T-helper 1 cell treated with Interleukin-12 subunit alpha and Interleukin-12 subunit beta and Interleukin-4 antibody, amounts not matched to agents 30 μg/mL and 1 μg/mL, for 36 hours (primary cell): ENCODE results near the gene CACNA1C.

Source experiments
- H3K27ac Mint-ChIP-seq: one replicate; pipeline ENCODE4 v1.8.0; 2021; ENCODE audit warnings: mild to moderate bottlenecking, mixed read lengths
- H3K27me3 Mint-ChIP-seq: one replicate; pipeline ENCODE4 v1.8.0; 2021; ENCODE audit warnings: low read depth, mixed read lengths
- H3K36me3 Mint-ChIP-seq: one replicate; pipeline ENCODE4 v1.8.0; 2021; ENCODE audit warnings: low read depth, mixed read lengths
- H3K4me1 Mint-ChIP-seq: one replicate; pipeline ENCODE4 v1.8.0; 2021; ENCODE audit warnings: low read depth, mixed read lengths
- H3K4me3 Mint-ChIP-seq: one replicate; pipeline ENCODE4 v1.8.0; 2021; ENCODE audit warnings: mild to moderate bottlenecking, moderate library complexity, mixed read lengths
- H3K9me3 Mint-ChIP-seq: one replicate; pipeline ENCODE4 v1.8.0; 2021; ENCODE audit warnings: mixed read lengths

CACNA1C gene

DNA sequence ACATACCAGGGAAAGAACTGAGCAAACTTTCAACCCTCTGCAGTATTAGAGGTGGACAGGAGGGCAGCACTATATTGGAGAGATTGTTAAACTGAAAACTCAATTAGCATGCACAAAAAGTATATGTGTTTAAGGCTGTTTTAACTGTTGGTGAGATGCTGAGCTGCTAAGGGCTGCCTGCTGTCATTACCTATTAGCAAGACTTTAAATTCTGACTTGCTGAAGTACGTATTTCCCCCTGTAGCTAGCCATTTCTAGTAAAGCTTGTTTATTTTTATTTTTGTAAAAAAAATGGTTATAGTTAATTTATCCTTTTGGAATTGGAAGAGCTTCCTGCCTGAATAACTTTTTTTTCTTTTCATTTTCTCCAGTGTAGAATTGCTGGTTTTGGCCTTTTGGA is 92.2 kb downstream of the CACNA1C start:
- Mint-ChIP-seq H3K27ac (no peak overlapping the region), H3K27me3 (peaks cover 16% of the 10 kb centered on the region), H3K4me1 (no peaks in the 10 kb centered on the region), H3K9me3 (no peaks in the 10 kb centered on the region), H3K36me3 (no peaks in the 10 kb centered on the region), H3K4me3 (no peak overlapping the region)

DNA sequence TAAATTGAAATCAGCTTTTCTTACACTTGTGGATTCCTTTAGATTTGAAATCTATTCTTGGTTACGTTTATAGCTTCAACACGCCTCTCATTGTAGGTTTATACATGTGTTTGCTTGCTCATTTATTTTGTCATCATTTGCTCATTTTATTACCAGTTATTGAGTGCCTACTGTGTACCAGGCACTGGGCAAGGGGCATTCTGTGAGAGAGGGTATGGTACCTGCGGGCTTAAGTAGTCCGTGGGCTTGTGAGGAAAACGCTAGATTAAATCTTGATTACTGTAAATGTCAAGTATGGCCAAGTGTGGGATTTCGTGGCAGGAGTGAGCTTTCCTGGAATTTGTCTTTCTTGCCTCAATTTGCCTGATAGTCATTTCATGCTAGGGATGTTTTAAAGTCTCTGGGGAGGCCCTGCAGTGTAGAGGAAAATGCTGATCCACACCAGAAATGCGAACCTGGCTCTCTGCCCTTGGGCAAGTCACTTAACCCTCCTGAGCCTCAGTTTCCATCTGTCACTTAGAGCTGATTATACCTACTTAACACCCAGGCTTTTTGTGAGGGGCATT is 92.7 kb downstream of the CACNA1C start:
- Mint-ChIP-seq H3K27me3 (peaks cover 16% of the 10 kb centered on the region), H3K9me3 (no peaks in the 10 kb centered on the region), H3K36me3 (no peaks in the 10 kb centered on the region), H3K27ac (no peak overlapping the region), H3K4me3 (no peak overlapping the region), H3K4me1 (no peaks in the 10 kb centered on the region)

DNA sequence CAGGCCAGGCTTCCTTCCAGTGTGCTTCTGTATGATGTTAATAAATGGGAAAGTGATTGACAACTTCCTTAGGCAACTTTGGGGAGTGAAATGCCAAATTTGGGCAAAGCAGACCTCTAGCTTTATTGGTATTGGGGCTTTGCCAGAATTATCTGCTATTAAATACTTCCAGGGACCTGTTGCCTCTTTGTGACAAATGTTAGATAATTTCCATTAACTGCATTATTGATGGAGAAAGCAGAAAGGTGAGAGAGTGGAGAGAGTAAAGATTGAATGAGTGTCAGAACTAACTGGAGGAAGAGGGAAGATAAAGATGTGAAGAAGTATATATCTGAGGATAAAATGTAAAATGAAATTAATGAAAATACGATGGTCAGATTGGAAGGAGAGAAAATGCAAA is 94.5 kb downstream of the CACNA1C start:
- no peak overlapping the region for H3K4me3 Mint-ChIP-seq
- H3K9me3 Mint-ChIP-seq: no peaks in the 10 kb centered on the region
- H3K36me3 Mint-ChIP-seq: no peaks in the 10 kb centered on the region
- H3K27me3 Mint-ChIP-seq: peaks cover 16% of the 10 kb centered on the region
- no peaks in the 10 kb centered on the region for H3K4me1 Mint-ChIP-seq
- no peak overlapping the region for H3K27ac Mint-ChIP-seq

DNA sequence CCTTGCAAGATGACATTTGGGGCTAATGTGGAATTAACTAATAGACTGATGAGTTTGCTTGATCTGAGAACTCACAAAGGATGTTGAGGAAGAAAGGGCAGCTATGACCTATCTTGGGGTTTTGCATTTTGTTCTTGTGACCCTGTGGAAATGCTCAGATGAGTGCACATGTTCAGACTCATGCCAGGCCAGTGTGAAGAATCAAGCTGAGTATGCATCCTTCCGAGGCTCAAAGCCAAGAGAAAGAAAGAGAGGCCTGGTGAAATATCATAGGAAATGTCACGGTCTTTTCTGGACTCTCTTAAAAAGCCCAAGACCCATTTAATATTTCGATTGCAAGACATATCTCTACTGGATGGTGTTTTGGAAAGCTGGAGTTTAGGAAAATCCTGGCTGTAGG is 96.3 kb downstream of the CACNA1C start:
- H3K27me3 Mint-ChIP-seq: peaks cover 16% of the 10 kb centered on the region
- H3K9me3 Mint-ChIP-seq: no peaks in the 10 kb centered on the region
- H3K4me1 Mint-ChIP-seq: no peaks in the 10 kb centered on the region
- no peak overlapping the region for H3K4me3 Mint-ChIP-seq
- no peaks in the 10 kb centered on the region for H3K36me3 Mint-ChIP-seq
- no peak overlapping the region for H3K27ac Mint-ChIP-seq

DNA sequence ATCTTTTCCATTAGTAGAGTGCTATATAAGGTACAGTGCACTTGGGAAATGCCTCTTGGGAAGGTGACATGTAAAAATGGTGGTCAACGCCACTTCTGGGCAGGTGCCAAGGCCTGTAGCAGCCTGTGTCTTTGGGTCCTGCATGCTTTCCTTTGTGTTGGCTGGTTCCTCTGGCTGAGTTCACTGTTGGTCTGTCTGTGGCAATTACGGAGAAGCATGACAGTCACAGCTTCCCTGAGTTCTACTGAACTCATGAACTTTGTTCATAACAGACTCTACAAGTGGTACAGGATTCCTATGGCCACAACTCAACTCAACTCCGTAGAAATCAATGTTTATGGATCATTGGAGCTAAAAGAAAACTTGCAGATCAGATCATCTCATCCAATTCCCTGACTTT is 98.0 kb downstream of the CACNA1C start:
- H3K36me3 Mint-ChIP-seq: no peaks in the 10 kb centered on the region
- H3K4me3 Mint-ChIP-seq: no peak overlapping the region
- H3K9me3 Mint-ChIP-seq: no peaks in the 10 kb centered on the region
- H3K27me3 Mint-ChIP-seq: peaks cover 16% of the 10 kb centered on the region
- no peak overlapping the region for H3K27ac Mint-ChIP-seq
- H3K4me1 Mint-ChIP-seq: no peaks in the 10 kb centered on the region

DNA sequence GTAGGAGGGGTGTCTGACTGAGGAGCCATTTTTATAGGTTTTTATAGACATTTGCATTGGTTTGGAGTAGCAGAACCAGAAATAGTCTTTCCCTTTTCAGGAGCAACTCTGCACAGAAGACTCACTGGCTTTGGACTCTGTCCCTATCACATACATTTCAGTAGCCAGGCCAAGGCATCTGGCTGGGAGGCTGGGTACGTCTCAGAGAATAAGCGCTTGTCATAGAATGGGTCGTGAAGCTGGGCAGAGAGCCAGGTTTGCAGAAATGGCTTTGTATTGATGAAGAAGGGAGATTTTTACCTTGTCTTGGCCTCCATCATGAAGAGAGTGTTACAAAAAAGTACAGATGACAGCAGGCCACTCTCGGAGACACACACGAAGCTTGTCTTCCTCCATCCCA is 98.6 kb downstream of the CACNA1C start:
- Mint-ChIP-seq H3K36me3 (no peaks in the 10 kb centered on the region), H3K4me3 (no peak overlapping the region), H3K4me1 (no peaks in the 10 kb centered on the region), H3K9me3 (no peaks in the 10 kb centered on the region), H3K27ac (no peak overlapping the region), H3K27me3 (peaks cover 16% of the 10 kb centered on the region)

DNA sequence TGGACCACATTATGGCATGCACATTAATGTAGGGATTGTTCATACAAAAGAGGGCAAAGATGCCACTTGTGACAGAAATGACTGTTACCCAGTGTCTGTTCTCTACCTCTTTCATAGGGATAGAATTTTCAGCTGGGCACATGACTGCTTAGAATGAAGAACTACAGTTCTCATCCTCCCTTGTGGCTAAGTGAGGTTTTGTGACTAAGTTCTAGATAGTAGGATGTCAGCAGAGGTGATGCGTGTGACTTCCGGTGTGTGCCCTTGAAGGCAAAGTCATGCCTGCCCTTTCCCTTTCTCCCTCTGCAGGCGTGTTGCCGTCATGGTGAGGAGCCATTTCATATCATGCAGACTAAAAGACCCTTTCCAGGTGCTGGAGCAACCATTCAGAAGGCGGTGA is 99.3 kb downstream of the CACNA1C start:
- Mint-ChIP-seq H3K27ac (no peak overlapping the region), H3K27me3 (peaks cover 14% of the 10 kb centered on the region), H3K36me3 (no peaks in the 10 kb centered on the region), H3K4me3 (no peak overlapping the region), H3K4me1 (no peaks in the 10 kb centered on the region), H3K9me3 (no peaks in the 10 kb centered on the region)

DNA sequence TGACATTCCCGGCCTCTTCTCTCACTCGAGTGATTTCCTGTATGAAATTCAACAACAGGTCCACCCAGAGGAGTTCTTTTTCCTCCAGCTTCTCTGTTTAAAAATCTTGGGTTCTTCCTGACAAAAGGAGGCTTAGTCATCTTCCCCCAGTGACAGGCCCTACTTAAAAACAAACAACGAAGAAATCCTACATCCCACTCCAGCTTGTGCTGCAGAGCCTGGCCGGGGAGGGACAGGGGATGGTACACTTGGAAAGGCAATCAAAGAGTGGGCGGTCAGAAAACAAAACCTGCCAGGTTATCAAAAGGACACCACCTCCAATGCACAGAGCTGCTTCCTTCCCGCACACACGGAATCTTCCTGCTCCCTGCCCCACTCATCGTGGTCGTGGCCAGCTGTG is 101.3 kb downstream of the CACNA1C start:
- Mint-ChIP-seq H3K27ac (no peak overlapping the region), H3K9me3 (no peaks in the 10 kb centered on the region), H3K36me3 (no peaks in the 10 kb centered on the region), H3K27me3 (peaks cover 11% of the 10 kb centered on the region), H3K4me1 (no peaks in the 10 kb centered on the region), H3K4me3 (no peak overlapping the region)

DNA sequence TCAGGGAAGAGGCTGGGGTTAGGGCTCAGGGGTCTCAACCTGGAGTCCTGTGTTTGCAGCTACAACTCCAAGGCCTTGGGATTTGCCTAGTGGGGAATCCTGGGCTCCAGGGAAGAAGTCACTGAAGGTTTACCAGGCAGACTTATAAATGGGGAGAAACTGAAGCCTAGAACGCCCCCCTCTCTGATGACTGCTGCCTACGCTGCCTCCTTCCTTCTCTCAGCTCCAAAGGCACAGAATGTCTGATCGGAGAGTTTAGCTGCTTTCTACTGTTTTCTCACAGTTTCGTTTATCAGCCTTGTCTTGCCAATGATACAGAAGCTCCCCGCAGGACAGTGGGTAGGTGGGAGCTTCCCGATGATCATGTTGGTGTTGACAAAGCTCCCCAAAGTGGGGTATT is 101.7 kb downstream of the CACNA1C start:
- Mint-ChIP-seq H3K9me3 (no peaks in the 10 kb centered on the region), H3K27ac (no peak overlapping the region), H3K4me3 (no peak overlapping the region), H3K27me3 (peaks cover 7% of the 10 kb centered on the region), H3K36me3 (no peaks in the 10 kb centered on the region), H3K4me1 (no peaks in the 10 kb centered on the region)

DNA sequence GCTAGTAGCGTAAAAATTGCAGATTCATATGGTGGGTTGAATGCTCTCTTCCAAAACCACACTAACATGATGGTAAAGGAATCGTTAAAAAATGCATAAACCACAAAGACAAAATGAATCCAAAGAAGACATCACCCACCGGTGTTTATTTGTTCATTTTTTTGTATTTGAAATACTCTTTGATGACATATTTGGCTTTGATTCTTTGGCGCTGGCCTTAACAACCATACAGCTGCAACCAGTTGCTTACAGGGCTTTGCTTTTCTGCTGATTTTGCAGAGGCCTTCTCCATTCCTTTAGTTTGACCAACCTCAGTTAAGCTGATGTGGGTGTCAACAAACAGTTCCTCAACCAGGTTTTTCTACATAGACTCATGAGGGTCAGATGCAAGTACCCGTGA is 103.5 kb downstream of the CACNA1C start:
- Mint-ChIP-seq H3K27me3 (peaks cover 4% of the 10 kb centered on the region), H3K9me3 (no peaks in the 10 kb centered on the region), H3K36me3 (no peaks in the 10 kb centered on the region), H3K4me1 (no peaks in the 10 kb centered on the region), H3K4me3 (no peak overlapping the region), H3K27ac (no peak overlapping the region)

DNA sequence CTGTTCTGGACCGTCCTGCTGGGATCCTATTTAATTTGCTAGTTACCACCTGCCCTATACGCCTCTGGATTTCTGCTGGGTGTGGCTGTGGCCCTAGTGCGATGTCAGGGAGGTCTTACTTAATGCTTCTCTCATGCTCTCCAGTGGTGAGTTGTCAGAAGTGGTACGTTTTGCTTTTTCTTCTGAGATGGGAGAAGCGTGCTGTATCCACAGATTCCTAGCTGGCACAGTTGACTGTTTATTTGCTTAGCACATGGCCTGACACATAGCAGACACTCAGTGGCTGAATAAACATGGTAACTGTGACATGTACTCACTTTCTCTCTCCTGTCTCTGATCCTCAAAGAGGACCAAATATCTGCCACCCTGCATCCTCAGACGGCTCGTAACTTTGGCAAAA is 107.3 kb downstream of the CACNA1C start:
- H3K36me3 Mint-ChIP-seq: no peaks in the 10 kb centered on the region

DNA sequence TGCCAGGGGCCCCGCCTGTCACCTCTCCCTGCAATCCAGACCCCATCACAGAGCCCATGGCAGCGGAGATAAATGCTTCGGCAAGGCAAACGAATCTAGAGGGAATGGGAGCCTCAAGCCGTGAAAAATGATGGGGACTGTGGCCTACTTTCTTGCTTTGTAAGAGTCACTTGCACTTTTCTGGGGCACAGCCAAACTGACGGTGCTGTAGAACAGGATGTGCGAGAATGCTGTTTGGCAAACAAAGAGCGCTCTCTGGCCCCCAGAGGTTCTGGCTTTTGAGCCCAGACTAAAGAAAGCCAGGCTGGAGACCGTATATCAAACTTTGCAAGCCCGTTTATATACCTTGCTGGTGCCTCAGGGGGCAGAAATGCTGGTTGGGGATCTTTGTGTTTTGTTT is 108.7 kb downstream of the CACNA1C start:
- no peaks in the 10 kb centered on the region for H3K36me3 Mint-ChIP-seq
- peaks cover under 1% of the 10 kb centered on the region for H3K9me3 Mint-ChIP-seq
- H3K27me3 Mint-ChIP-seq: peaks cover 4% of the 10 kb centered on the region
- no peaks in the 10 kb centered on the region for H3K4me1 Mint-ChIP-seq
- H3K27ac Mint-ChIP-seq: no peak overlapping the region
- H3K4me3 Mint-ChIP-seq: no peak overlapping the region

More for the DNA sequence above, 107.3 kb downstream of the CACNA1C start:
- no peak overlapping the region for H3K4me3 Mint-ChIP-seq
- H3K27me3 Mint-ChIP-seq: peaks cover 4% of the 10 kb centered on the region
- no peaks in the 10 kb centered on the region for H3K9me3 Mint-ChIP-seq
- H3K4me1 Mint-ChIP-seq: no peaks in the 10 kb centered on the region
- no peak overlapping the region for H3K27ac Mint-ChIP-seq

DNA sequence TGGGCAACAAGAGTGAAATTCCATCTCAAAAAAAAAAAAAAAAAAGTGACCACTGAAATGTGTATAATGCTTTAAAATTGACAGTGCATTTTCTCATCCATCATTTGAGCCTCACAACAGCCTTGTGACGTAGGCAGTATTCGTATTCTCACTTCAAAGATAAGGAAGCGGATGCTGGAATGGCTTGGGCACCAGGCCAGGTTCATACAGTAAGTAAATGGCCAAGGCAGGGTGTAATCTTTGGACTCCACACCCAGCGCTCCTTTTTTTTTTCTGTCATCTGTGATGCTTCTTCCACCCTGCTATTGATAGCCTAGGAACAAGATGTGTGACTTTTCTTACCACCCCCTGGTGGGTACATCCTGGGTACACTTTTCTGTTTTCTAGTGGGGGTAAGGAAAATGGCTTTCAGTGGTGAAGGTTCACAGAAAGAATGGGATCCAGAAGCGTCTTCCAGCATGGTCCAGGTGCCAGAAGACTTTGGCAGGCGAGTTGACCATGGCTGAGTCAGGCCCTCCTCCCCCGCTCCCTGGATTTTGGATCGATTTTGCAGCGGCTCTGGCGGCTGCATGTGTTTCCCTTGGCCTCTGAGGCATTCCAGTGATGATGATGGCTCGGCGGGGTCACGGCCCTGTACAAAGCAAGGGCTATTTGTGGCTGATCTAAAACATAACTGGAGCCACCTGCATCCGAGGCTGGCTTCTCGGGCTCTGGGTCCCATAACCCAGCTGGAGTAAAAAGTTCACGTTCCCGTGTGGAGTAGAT is 110.6 kb downstream of the CACNA1C start:
- Mint-ChIP-seq H3K27me3 (peaks cover 9% of the 10 kb centered on the region), H3K9me3 (peaks cover 19% of the 10 kb centered on the region), H3K36me3 (no peaks in the 10 kb centered on the region), H3K27ac (no peak overlapping the region), H3K4me1 (no peaks in the 10 kb centered on the region), H3K4me3 (no peak overlapping the region)

DNA sequence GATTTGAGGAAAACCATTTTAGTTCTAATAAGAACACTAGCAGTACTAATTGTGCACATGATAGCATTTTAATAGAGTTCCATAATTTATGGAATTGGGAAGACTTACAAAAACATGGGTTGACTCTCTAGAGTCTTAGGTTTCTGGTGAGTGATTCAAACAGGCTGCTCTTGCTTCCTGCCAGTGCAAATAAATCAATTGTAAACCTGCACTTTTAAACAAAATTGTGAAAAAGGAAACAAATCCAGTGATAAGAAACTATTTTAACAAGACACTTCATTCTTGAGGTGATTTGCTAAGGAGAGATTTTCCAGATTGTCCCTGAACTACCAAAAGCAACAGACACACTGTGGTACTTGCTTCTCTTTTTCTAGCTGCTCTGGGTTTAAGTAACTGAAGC is 112.2 kb downstream of the CACNA1C start:
- no peak overlapping the region for H3K27ac Mint-ChIP-seq
- H3K36me3 Mint-ChIP-seq: no peaks in the 10 kb centered on the region
- no peak overlapping the region for H3K4me3 Mint-ChIP-seq
- peaks cover 5% of the 10 kb centered on the region for H3K27me3 Mint-ChIP-seq
- peaks cover 20% of the 10 kb centered on the region for H3K9me3 Mint-ChIP-seq
- no peaks in the 10 kb centered on the region for H3K4me1 Mint-ChIP-seq

DNA sequence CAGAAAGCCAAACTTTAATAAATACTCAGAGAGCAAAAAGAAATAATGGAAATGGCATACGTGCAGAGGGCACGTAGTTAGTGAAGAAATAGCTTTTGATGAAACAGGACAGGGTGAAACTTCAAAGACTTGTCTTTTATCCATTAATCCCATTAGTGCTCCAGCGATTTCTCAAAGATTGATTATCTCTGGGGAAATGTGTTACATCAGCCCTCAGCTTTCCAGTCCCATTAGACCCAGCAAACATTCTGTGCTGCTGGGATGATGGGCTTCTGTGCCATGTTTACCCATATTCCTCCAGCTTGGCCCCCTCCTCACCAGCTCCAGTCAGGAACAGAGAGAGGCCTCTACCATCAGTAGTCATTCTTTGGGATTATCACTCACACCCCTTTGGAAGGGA is 113.1 kb downstream of the CACNA1C start:
- H3K4me1 Mint-ChIP-seq: no peaks in the 10 kb centered on the region
- no peak overlapping the region for H3K27ac Mint-ChIP-seq
- peaks cover 20% of the 10 kb centered on the region for H3K9me3 Mint-ChIP-seq
- no peak overlapping the region for H3K4me3 Mint-ChIP-seq
- H3K36me3 Mint-ChIP-seq: no peaks in the 10 kb centered on the region
- peaks cover 5% of the 10 kb centered on the region for H3K27me3 Mint-ChIP-seq
